ENCODE measurements around the gene SLC24A4.

GRCh38 chr14:92386637-92387036 lies 63.7 kb downstream of the SLC24A4 start:
- TF ChIP-seq CTCF (IDR thresholded peaks at IDR 0.05; ENCODE audit: poor library complexity, severe bottlenecking) (no peak), RAD21 (conservative IDR thresholded peaks at IDR 0.05) (no peak), EP300 (conservative IDR thresholded peaks at IDR 0.05; ENCODE audit: poor library complexity, severe bottlenecking) (no peak), POLR2AphosphoS5 (IDR thresholded peaks at IDR 0.05) (no peak), EZH2 (IDR thresholded peaks at IDR 0.05; ENCODE audit: borderline replicate concordance, insufficient read depth, low read length, poor library complexity, severe bottlenecking) (no peak), SMC3 (conservative IDR thresholded peaks at IDR 0.05; ENCODE audit: poor library complexity) (no peak), TAF1 (IDR thresholded peaks at IDR 0.05; ENCODE audit: low read depth) (no peak)

Data from neural cell (in vitro differentiated cells).